Measurements from ENCODE around the gene FAM110A.
"Not testable (repeated sequence)": the region's sequence is repeated elsewhere in the genome, so short reads cannot be mapped to it uniquely, and the experiment has no call there.

GRCh38 chr20:827981-828380 lies 5.5 kb upstream of the FAM110A start:
- not testable (repeated sequence) for TF ChIP-seq CTCF (IDR thresholded peaks at IDR 0.05); POLR2A (IDR thresholded peaks at IDR 0.05); POLR2AphosphoS5 (IDR thresholded peaks at IDR 0.05; ENCODE audit: insufficient read depth in 1 of 2, low read depth in 1 of 2)

All from vagina (tissue), 2 donors.